Calu3 (cell line): ENCODE results near the gene BTNL8. TPM values are rescaled to one million over a fixed set of nuclear protein-coding genes. Genes with fewer than 3 reads are reported as not detected.

Experiments
- BruUV-seq: library from RNA; stranded (reverse); fragments of 400-500 nt; replicated peaks from 2 replicates; lab custom pipeline; 2021; lab: Mats Ljungman, UMichigan
- CTCF ChIA-PET: fragments of 300-600 bp; sonication (Branson Sonifier 250); formaldehyde crosslinking; loops from one replicate; lab custom pipeline; 2022; ENCODE audit warnings: antibody characterized with exemption; lab: Charles Lee
- DNase-seq: peaks from one replicate; pipeline ENCODE4 v3.0.0; 2022
- H3K27ac Mint-ChIP-seq: one replicate; pipeline ENCODE4 v1.8.0; 2022; ENCODE audit warnings: mixed read lengths; ENCODE audit not compliant: unreplicated experiment
- H3K27me3 Mint-ChIP-seq: one replicate; pipeline ENCODE4 v1.8.0; 2022; ENCODE audit warnings: mixed read lengths; ENCODE audit not compliant: unreplicated experiment
- H3K36me3 Mint-ChIP-seq: one replicate; pipeline ENCODE4 v1.8.0; 2022; ENCODE audit warnings: mild to moderate bottlenecking, moderate library complexity, mixed read lengths; ENCODE audit not compliant: insufficient read depth, unreplicated experiment
- H3K4me1 Mint-ChIP-seq: one replicate; pipeline ENCODE4 v1.8.0; 2022; ENCODE audit warnings: mild to moderate bottlenecking, low read depth, mixed read lengths; ENCODE audit not compliant: unreplicated experiment
- H3K4me3 Mint-ChIP-seq: one replicate; pipeline ENCODE4 v1.8.0; 2022; ENCODE audit warnings: mild to moderate bottlenecking, low read depth, moderate library complexity, mixed read lengths; ENCODE audit not compliant: unreplicated experiment
- H3K9me3 Mint-ChIP-seq: one replicate; pipeline ENCODE4 v1.8.0; 2022; ENCODE audit warnings: low read depth, mixed read lengths; ENCODE audit not compliant: unreplicated experiment
- CTCF ChIP-seq: fragments of 200-600 bp; IDR thresholded peaks from one replicate; pipeline ENCODE4 v1.8.0; 2022; ENCODE audit warnings: antibody characterized with exemption; ENCODE audit not compliant: unreplicated experiment
- intact Hi-C: fragments of 100-400 bp; cut with micrococcal nuclease; formaldehyde crosslinking; loops from one replicate; pipeline ENCODE4 v1.10.0; 2022; ENCODE audit not compliant: unreplicated experiment
- total RNA-seq: library from RNA; stranded (reverse); gene quantifications from 2 replicates; pipeline ENCODE4 v1.2.3, GENCODE V29; 2022

The BTNL8 gene
- total RNA-seq, 1 experiment from 2014 or later = not detected

- peak; percentile 83 for TF ChIP-seq CTCF
- peak; percentile 92 for DNase-seq
- Mint-ChIP-seq H3K27ac (no peak overlapping the region), H3K27me3 (no peaks in the 10 kb centered on the region), H3K36me3 (no peaks in the 10 kb centered on the region), H3K4me1 (peaks cover 38% of the 10 kb centered on the region), H3K9me3 (no peaks in the 10 kb centered on the region), H3K4me3 (no peak overlapping the region)
- CTCF ChIA-PET = interaction anchor here (0.6 to 1.0 kb wide), 8 partner anchors 8 to 315 kb away, joined by 3 to 6 read pairs (median 3); no protein-coding TSS in a partner anchor
- BruUV-seq = no TSS peak
- intact Hi-C loops = loop anchor here (1.0 to 5.0 kb wide), 4 partner anchors 85 to 288 kb away; no protein-coding TSS in a partner anchor
Measured at GRCh38 chr5:180868960-180869359, 30.0 kb upstream of the BTNL8 start.

- BruUV-seq = no TSS peak
- intact Hi-C loops = loop anchor here (1.0 to 5.0 kb wide), 4 partner anchors 85 to 288 kb away; no protein-coding TSS in a partner anchor
- CTCF ChIA-PET = interaction anchor here (0.6 to 1.0 kb wide), 3 partner anchors 9 to 304 kb away, joined by 3 to 6 read pairs (median 3); no protein-coding TSS in a partner anchor
- no peak overlapping the region for H3K4me3 Mint-ChIP-seq
- TF ChIP-seq CTCF = no peak
- no peak for DNase-seq
- peaks cover 38% of the 10 kb centered on the region for H3K4me1 Mint-ChIP-seq
- no peaks in the 10 kb centered on the region for H3K36me3 Mint-ChIP-seq
- no peaks in the 10 kb centered on the region for H3K9me3 Mint-ChIP-seq
- H3K27me3 Mint-ChIP-seq = no peaks in the 10 kb centered on the region
- no peak overlapping the region for H3K27ac Mint-ChIP-seq
Measured at GRCh38 chr5:180869587-180869986, 29.4 kb upstream of the BTNL8 start.

GRCh38 chr5:180870276-180871068 lies 28.5 kb upstream of the BTNL8 start:
- no peaks in the 10 kb centered on the region for H3K27me3 Mint-ChIP-seq
- DNase-seq = no peak
- H3K36me3 Mint-ChIP-seq = no peaks in the 10 kb centered on the region
- no peak overlapping the region for H3K27ac Mint-ChIP-seq
- no peak overlapping the region for H3K4me3 Mint-ChIP-seq
- H3K9me3 Mint-ChIP-seq = no peaks in the 10 kb centered on the region
- peaks cover 35% of the 10 kb centered on the region for H3K4me1 Mint-ChIP-seq
- TF ChIP-seq CTCF = no peak
- CTCF ChIA-PET = no interaction called here
- BruUV-seq = no TSS peak
- intact Hi-C loops = no loop called here

GRCh38 chr5:180872419-180872818 lies 26.5 kb upstream of the BTNL8 start:
- H3K27me3 Mint-ChIP-seq = no peaks in the 10 kb centered on the region
- H3K36me3 Mint-ChIP-seq = no peaks in the 10 kb centered on the region
- H3K4me3 Mint-ChIP-seq = no peak overlapping the region
- no peak for TF ChIP-seq CTCF
- no peak overlapping the region for H3K27ac Mint-ChIP-seq
- H3K9me3 Mint-ChIP-seq = no peaks in the 10 kb centered on the region
- DNase-seq = no peak
- intact Hi-C loops = no loop called here
- CTCF ChIA-PET = no interaction called here
- peaks cover 17% of the 10 kb centered on the region for H3K4me1 Mint-ChIP-seq
- no TSS peak for BruUV-seq
